HG02852 (cell line): ENCODE data around the gene NPC2.
"Not testable (repeated sequence)": the region's sequence is repeated elsewhere in the genome, so short reads cannot be mapped to it uniquely, and the experiment has no call there.

ENCODE experiments used
- ATAC-seq: cut with Tn5 transposase; IDR thresholded peaks from one replicate; pipeline ENCODE4 v1.9.1; 2021; ENCODE audit warnings: mild to moderate bottlenecking, moderate library complexity; ENCODE audit not compliant: unreplicated experiment

The NPC2 gene

GRCh38 chr14:74492776-74493342 is at the start of gene NPC2:
Gene NPC2 (minus strand): TSS chr14:74493305. CDS start chr14:74493274, 31 bp downstream.
- ATAC-seq, result peak; percentile 7

- ATAC-seq, result no peak
These were observed 49.1 kb upstream of the NPC2 start for GRCh38 chr14:74542056-74542685.

- no peak for ATAC-seq
These were observed 48.1 kb upstream of the NPC2 start for GRCh38 chr14:74541225-74541624.

- ATAC-seq, result no peak
These were observed 46.4 kb upstream of the NPC2 start for GRCh38 chr14:74539503-74539902.

- no peak for ATAC-seq
These were observed 45.6 kb upstream of the NPC2 start for GRCh38 chr14:74538411-74539391.

- ATAC-seq, result not testable (repeated sequence)
These were observed 43.2 kb upstream of the NPC2 start for GRCh38 chr14:74536336-74536735.

GRCh38 chr14:74535756-74536325 is 42.7 kb upstream of the NPC2 start:
- ATAC-seq, result no peak

GRCh38 chr14:74533576-74533975 is 40.5 kb upstream of the NPC2 start:
- ATAC-seq, result no peak

- ATAC-seq, result no peak
These were observed 39.1 kb upstream of the NPC2 start for GRCh38 chr14:74532246-74532645.

GRCh38 chr14:74531467-74531866 is 38.4 kb upstream of the NPC2 start:
- no peak for ATAC-seq

GRCh38 chr14:74531006-74531405 is 37.9 kb upstream of the NPC2 start:
- no peak for ATAC-seq

- ATAC-seq, result no peak
These were observed 35.8 kb upstream of the NPC2 start for GRCh38 chr14:74528886-74529285.

GRCh38 chr14:74528406-74528805 is 35.3 kb upstream of the NPC2 start:
- ATAC-seq, result no peak

- ATAC-seq, result no peak
These were observed 34.7 kb upstream of the NPC2 start for GRCh38 chr14:74527736-74528280.

- no peak for ATAC-seq
These were observed 33.9 kb upstream of the NPC2 start for GRCh38 chr14:74526854-74527585.

GRCh38 chr14:74525361-74525851 is 32.3 kb upstream of the NPC2 start:
- ATAC-seq, result no peak

GRCh38 chr14:74524812-74525135 is 31.7 kb upstream of the NPC2 start:
- no peak for ATAC-seq

GRCh38 chr14:74524076-74524811 is 31.1 kb upstream of the NPC2 start:
- no peak for ATAC-seq

- no peak for ATAC-seq
These were observed 29.6 kb upstream of the NPC2 start for GRCh38 chr14:74522740-74523139.

GRCh38 chr14:74521756-74522155 is 28.7 kb upstream of the NPC2 start:
- ATAC-seq, result no peak
